Adipose tissue (tissue), 3 donors: Measurements from ENCODE around the gene VEPH1. TPM values are rescaled to one million over a fixed set of nuclear protein-coding genes. Genes with fewer than 3 reads are reported as not detected.
"Not testable (repeated sequence)": the region's sequence is repeated elsewhere in the genome, so short reads cannot be mapped to it uniquely, and the experiment has no call there.

ENCODE experiments used
- H3K27ac ChIP-seq: one replicate; pipeline ENCODE4 v1.5.1; 2013; ENCODE audit warnings: low read depth, low read length
- WGBS, 3 donors: extraction: QIAGEN DNeasy Blood & Tissue Kit; methylation state at CpG; one replicate each; pipeline ENCODE4 v1.1.7; 2013; 5-methylcytosine and 5-hydroxymethylcytosine counted together
- polyA plus RNA-seq, 3 donors: library from polyadenylated mRNA; stranded (reverse); fragments of 200-250 nt; gene quantifications; one replicate each; pipeline ENCODE4 v1.2.3, GENCODE V29; 2013
- donor health status: healthy with polysubstance abuse.
- donor health status: Bipolar disorder and iron deficiency.
- donor health status: healthy.

VEPH1 gene
- polyA plus RNA-seq, 3 donors, result 1.8 to 6.4 (median 5.3) TPM

GRCh38 chr3:157376603-157377300 lies 126.5 kb downstream of the VEPH1 start:
- WGBS, 3 donors, result 62 to 91% (median 77%) methylated on average over 5 of the region's 5 CpGs
- no peak overlapping the region for H3K27ac ChIP-seq

DNA sequence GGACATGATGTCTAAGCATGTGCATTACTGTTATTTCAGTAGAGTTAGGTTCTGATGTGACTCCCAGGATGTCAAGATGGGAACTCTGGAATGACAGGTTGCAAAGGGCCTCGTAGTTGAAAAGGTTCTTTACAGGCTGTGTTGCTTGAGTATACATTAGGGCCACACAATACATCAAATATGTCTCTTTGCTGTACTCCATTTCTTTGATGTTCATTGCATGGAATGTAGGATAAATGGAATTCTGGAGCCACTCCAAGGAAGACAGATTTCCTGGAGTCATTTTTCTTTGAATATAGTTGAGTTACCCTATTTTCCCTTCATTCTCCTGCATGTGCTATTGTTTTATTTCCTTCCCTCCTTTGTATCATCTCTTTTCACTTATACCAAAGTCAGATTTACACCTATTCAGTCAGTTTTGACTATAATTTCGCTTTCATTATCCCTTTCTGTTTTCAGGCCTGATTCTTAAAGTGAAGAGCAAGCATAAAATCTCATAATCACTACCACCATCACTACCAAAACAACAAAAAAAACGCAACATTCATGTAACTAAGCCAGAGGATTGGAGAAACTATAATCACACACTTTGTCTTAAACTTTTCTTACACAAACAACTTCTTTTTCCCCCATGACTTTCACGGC lies 127.8 kb downstream of the VEPH1 start:
- 80 to 87% (median 82%) methylated on average over 4 of the region's 4 CpGs for WGBS, 3 donors

DNA sequence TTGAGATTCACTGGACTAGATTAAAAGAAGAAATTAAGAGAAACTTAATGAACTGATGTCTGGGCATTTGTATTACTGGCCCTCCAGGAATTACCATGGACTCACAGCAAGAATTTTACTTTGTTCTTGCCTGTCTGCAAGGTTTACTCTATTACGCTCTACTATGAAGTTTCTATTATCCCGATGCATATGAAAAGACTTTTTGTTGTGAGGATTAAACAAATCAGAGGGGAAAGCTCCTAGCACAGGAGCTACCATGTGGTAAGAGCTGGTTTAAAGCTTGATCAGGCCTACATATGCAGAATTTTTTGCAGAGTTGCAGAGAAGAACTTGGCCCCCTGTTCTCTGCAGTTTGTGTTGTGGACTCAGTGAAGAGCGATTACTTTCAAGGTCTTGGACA lies 128.3 kb downstream of the VEPH1 start:
- H3K27ac ChIP-seq, result no peak overlapping the region
- 93 to 96% (median 96%) methylated on average over 3 of the region's 3 CpGs for WGBS, 3 donors

More for the DNA sequence above, 127.8 kb downstream of the VEPH1 start:
- H3K27ac ChIP-seq, result no peak overlapping the region

DNA sequence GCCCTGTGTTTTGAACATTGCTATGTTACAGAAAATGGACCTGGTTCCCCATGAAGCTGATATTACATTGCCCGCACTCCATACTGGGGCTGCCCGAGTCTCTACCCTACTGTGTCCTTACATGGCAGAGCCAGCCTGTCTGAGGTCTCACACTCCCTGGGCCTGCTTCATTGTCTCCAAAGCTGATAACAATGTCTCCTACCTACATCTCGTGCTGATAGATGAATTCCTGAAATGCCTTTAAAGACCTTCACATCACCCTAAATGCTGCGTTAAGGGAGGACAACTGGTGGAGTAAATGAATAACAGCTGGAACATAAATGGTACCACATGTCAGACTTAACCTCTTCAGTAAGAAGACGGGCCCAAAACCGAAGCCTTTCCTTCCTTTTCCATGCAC lies 129.4 kb downstream of the VEPH1 start:
- no peak overlapping the region for H3K27ac ChIP-seq
- 88 to 90% (median 88%) methylated on average over 6 of the region's 6 CpGs for WGBS, 3 donors

DNA sequence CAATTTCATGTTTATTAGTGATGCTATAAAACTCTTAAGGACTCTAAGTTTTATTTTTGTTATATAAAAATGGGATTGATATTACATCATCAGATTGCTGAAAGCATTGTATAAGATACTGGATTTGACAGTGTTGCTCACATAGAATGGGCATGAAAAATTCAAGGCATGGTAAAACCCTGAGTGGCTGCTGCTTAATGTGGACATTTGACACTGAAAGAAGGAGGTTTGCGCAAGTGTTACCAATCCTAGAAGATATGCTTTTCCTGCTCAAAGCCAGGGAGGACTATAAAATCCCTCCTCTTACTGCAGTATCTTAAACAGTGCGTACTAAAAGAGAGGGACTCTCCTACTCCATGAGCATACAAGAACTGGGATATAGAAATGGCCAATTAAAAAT lies 132.3 kb downstream of the VEPH1 start:
- H3K27ac ChIP-seq, result no peak overlapping the region
- WGBS, 3 donors, result 52 to 96% (median 69%) methylated on average over 2 of the region's 2 CpGs

- WGBS, 3 donors, result 29 to 50% (median 32%) methylated on average over 4 of the region's 4 CpGs
- H3K27ac ChIP-seq, result no peak overlapping the region
These were observed 133.3 kb downstream of the VEPH1 start for GRCh38 chr3:157369727-157370421.

DNA sequence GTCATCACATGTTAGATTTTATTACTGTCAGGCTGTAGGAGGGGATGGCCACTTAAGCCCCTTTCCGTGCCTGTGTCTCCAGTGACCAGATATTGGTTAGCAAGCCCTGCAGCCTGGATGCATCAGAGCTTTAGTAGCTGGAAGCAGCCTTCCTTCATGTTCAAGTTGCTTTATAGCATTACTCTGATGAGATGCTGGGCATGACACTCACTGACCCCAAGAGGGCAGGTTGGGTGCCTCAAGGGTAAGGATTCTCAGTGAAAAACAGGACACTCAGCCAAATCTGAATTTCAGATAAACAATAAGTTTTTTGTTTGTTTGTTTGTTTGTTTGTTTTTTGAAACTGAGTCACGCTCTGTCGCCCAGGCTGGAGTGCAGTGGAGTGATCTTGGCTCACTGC lies 135.0 kb downstream of the VEPH1 start:
- H3K27ac ChIP-seq, result no peak overlapping the region
- WGBS, 3 donors, result 95 to 100% (median 98%) methylated on average over 3 of the region's 3 CpGs

GRCh38 chr3:157363393-157363792 lies 139.8 kb downstream of the VEPH1 start:
- WGBS, 3 donors, result 80 to 88% (median 83%) methylated on average over 3 of the region's 3 CpGs
- no peak overlapping the region for H3K27ac ChIP-seq

DNA sequence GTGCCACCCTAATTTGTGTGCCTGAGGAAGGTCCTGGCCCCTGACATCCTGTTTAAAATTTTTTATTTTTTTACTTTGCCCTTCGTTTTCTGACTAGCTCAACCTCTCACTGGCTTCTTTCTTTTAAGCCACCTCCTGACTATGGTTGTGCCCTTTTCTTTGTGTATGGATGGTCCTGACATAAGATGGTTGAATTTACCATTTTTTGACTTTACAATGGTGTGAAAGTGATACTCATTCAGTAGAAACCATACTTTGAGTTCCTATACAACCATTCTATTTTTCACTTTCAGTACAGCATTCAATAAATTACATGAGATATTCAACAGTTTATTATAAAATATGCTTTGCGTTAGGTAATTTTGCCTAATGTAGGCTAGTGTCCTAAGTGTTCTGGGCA lies 140.9 kb downstream of the VEPH1 start:
- no peak overlapping the region for H3K27ac ChIP-seq
- 87 to 88% (median 87%) methylated on average over 2 of the region's 2 CpGs for WGBS, 3 donors

DNA sequence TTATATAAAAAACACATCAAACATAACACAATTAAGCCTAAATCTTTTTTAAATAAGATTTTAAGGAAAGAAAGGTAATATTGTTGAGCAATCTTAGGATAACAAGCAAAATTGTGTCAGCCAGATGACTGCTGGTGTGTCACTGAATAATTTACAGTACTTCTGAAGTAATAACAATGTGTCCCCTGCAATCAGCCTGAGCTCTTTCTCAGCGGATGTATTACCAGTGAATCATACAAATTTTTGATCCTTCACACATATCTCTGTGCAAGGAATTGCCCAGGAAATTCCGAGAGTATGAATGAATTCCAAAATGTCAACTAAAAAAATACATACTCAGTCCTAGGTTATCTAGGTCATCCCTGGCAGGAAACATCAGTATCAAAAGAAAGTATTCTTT lies 143.2 kb downstream of the VEPH1 start:
- WGBS, 3 donors, result 57 to 85% (median 62%) methylated on average over 2 of the region's 2 CpGs
- H3K27ac ChIP-seq, result no peak overlapping the region

DNA sequence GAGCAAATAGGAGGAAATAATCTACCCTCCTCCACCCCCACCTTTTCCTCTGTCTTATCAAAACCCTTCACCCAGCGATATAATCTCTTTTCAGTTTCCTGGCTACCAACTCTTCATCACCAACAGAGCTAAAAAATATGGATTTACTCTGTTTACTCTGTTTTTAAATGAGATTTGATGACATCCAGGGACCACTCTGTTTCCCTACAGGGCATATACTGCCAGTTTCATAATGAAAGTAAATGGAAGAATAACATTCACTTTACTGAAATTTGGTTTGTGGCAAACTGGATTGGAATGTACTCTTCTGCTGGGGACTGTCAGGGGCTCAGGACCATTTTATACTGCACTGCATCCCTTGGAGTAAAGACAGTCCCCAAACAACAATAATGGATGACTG lies 146.7 kb downstream of the VEPH1 start:
- 39 to 51% (median 50%) methylated on average over 1 of the region's 1 CpG for WGBS, 3 donors
- no peak overlapping the region for H3K27ac ChIP-seq

DNA sequence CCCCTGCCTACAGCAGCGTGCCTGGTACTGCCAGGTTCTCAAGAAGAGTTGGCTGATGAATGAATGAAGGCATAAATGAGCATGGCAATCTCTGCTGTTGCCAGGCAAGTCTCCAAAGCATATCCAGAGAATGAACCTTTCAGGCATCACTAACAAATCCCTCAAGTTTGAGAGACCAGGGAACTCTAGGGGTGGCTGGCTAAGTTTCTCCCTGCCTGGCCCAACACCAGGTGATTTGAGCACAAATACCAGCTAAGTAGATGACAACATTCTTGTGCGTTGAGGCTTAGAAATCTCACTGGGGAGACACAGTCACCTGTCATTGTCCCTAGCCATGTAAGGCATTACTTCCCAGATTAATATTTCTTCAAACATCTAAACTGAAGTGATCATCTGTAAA lies 147.9 kb downstream of the VEPH1 start:
- 73 to 86% (median 84%) methylated on average over 2 of the region's 2 CpGs for WGBS, 3 donors
- no peak overlapping the region for H3K27ac ChIP-seq

DNA sequence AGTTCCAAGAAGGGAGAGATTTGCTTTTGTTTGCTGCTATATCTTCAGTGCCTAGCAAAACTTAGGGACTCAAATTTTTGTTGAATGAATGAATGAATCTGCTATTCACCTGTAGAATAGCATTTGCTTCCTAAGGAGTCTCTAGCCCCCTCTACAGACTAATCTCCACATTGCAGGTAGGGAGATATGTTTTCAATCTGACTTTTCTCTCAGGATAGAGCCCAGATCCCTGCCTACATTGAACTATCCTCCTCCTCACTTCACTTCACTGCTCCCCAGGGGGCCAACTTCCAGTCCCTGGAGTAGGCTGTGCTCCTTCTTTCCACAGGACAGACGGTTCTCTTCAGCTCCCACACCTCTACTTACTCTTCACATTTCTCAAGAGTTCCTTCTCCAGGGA lies 148.5 kb downstream of the VEPH1 start:
- no peak overlapping the region for H3K27ac ChIP-seq
- 48 to 63% (median 57%) methylated on average over 1 of the region's 1 CpG for WGBS, 3 donors

- WGBS, 3 donors, result 67 to 97% (median 79%) methylated on average over 1 of the region's 1 CpG
These were observed 149.0 kb downstream of the VEPH1 start for GRCh38 chr3:157354254-157354653.

DNA sequence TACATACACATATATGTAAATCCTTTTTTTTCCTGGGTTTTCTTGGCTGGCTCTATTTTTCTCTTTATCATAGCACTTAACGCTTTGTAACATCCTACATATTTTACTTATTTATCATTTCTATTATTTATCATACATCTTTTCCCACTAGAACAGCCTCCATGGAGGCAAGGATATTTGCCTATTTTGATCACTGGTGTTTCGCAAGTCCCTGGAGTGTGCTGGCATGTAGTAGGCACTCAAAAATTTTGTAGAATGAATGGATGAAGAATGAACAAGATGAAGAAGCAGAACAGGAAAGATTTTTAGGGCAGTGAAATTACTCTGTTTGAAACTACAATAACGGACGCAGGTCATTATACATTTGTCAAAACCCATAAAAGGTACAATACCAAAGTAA lies 149.6 kb downstream of the VEPH1 start:
- H3K27ac ChIP-seq, result no peak overlapping the region
- 83 to 98% (median 94%) methylated on average over 4 of the region's 4 CpGs for WGBS, 3 donors

More at GRCh38 chr3:157354254-157354653, 149.0 kb downstream of the VEPH1 start:
- no peak overlapping the region for H3K27ac ChIP-seq

- WGBS, 3 donors, result 49 to 93% (median 89%) methylated on average over 1 of the region's 1 CpG
These were observed 151.2 kb downstream of the VEPH1 start for GRCh38 chr3:157351981-157352380.

GRCh38 chr3:157350651-157351050 lies 152.6 kb downstream of the VEPH1 start:
- 76 to 97% (median 84%) methylated on average over 2 of the region's 2 CpGs for WGBS, 3 donors
- H3K27ac ChIP-seq, result not testable (repeated sequence)

More at GRCh38 chr3:157351981-157352380, 151.2 kb downstream of the VEPH1 start:
- no peak overlapping the region for H3K27ac ChIP-seq

- WGBS, 3 donors, result 67 to 85% (median 83%) methylated on average over 3 of the region's 3 CpGs
These were observed 154.7 kb downstream of the VEPH1 start for GRCh38 chr3:157348304-157349075.

More at GRCh38 chr3:157348304-157349075, 154.7 kb downstream of the VEPH1 start:
- H3K27ac ChIP-seq, result not testable (repeated sequence)
